G401.6 (cell line): ENCODE measurements around the gene GPX4.

Source experiments
- FAIRE-seq: peaks from 2 replicates; lab custom pipeline; 2012; peaks lifted over from hg19 to GRCh38; lab: Jason Lieb, UNC

The GPX4 gene

GRCh38 chr19:1131718-1132551 lies 28.1 kb downstream of the GPX4 start:
- peak; percentile 54 for FAIRE-seq

- FAIRE-seq, result no peak
Observed at GRCh38 chr19:1132552-1133383, 29.0 kb downstream of the GPX4 start.

GRCh38 chr19:1133471-1133929 lies 29.7 kb downstream of the GPX4 start:
- no peak for FAIRE-seq

- FAIRE-seq, result no peak
Observed at GRCh38 chr19:1134431-1134830, 30.6 kb downstream of the GPX4 start.

- no peak for FAIRE-seq
Observed at GRCh38 chr19:1135454-1135853, 31.7 kb downstream of the GPX4 start.

- FAIRE-seq, result no peak
Observed at GRCh38 chr19:1136201-1136600, 32.4 kb downstream of the GPX4 start.

- no peak for FAIRE-seq
Observed at GRCh38 chr19:1136621-1137317, 33.0 kb downstream of the GPX4 start.

- no peak for FAIRE-seq
Observed at GRCh38 chr19:1138121-1138520, 34.3 kb downstream of the GPX4 start.

- FAIRE-seq, result no peak
Observed at GRCh38 chr19:1139126-1139525, 35.3 kb downstream of the GPX4 start.

- FAIRE-seq, result no peak
Observed at GRCh38 chr19:1140272-1141027, 36.7 kb downstream of the GPX4 start.

GRCh38 chr19:1141944-1142343 lies 38.1 kb downstream of the GPX4 start:
- FAIRE-seq, result no peak

- no peak for FAIRE-seq
Observed at GRCh38 chr19:1143828-1144399, 40.1 kb downstream of the GPX4 start.

- FAIRE-seq, result no peak
Observed at GRCh38 chr19:1144741-1145140, 40.9 kb downstream of the GPX4 start.

- FAIRE-seq, result no peak
Observed at GRCh38 chr19:1145635-1146411, 42.0 kb downstream of the GPX4 start.

GRCh38 chr19:1146412-1146699 lies 42.6 kb downstream of the GPX4 start:
- no peak for FAIRE-seq

GRCh38 chr19:1146858-1147780 lies 43.3 kb downstream of the GPX4 start:
- no peak for FAIRE-seq

- no peak for FAIRE-seq
Observed at GRCh38 chr19:1147934-1148549, 44.2 kb downstream of the GPX4 start.

GRCh38 chr19:1149259-1150045 lies 45.7 kb downstream of the GPX4 start:
- FAIRE-seq, result no peak
